RWPE1 (cell line): ENCODE measurements around the gene PLEKHN1.
A peak's percentile ranks its signal among the peaks of the same experiment; 100 is the strongest.

Source experiments
- CTCF ChIA-PET: fragments of 350-600 bp; sonication (Branson Sonifier 250); formaldehyde crosslinking; extraction: SDS; loops from one replicate; lab custom pipeline; 2021; lab: Yijun Ruan, JAX
- POLR2A ChIA-PET: fragments of 400-600 bp; formaldehyde crosslinking; extraction: SDS; loops from one replicate; lab custom pipeline; 2020; ENCODE audit warnings: antibody characterized with exemption; ENCODE audit not compliant: low non-redundant PET; lab: Yijun Ruan, JAX
- DNase-seq: peaks from one replicate; pipeline ENCODE4 v3.0.0; 2012; ENCODE audit warnings: low spot score
- H3K27ac ChIP-seq: fragments of 450-650 bp; 2 replicates; pipeline ENCODE4 v1.5.1; 2017
- TF ChIP-seq, protein P1 (sequence below): fragments of 450-650 bp; conservative IDR thresholded peaks from 2 replicates; pipeline ENCODE4 v1.5.1; 2017; ENCODE audit warnings: low read depth, mild to moderate bottlenecking

Gene PLEKHN1

DNA sequence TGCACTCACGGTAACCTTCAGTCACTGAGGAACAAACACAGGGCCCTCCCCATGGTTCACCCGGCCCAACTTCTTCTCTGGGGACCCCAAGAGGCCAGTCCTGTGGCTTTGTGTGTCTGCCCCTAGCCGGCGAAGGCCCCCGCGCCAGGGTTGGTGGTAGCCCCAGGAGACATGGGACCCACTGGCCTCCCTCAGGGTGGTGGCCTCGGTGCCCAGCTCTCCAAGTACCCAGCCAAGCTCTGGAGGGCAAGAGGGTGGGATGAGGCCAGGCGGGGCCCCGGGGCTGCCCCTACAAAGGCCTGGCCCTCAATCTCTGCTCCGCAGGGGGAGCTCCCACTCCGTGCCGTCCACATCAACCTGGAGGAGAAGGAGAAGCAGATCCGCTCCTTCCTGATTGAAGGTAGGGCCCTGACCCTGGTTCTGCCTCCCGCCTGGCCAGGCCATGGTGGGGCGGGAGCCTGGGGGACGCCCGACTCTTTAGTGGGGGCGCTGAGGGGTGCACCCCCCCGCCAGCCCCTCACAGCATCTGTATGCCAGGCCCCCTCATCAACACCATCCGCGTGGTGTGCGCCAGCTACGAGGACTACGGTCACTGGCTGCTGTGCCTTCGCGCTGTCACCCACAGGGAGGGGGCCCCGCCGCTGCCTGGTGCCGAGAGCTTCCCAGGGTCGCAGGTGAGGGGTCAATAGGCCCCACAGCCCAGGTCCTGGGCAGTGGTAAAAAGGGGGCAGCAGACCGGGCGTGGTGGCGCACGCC lies 5.6 kb downstream of the PLEKHN1 start:
- CTCF ChIA-PET = interaction anchor here (0.9 kb wide), 1 partner anchor 30 kb away, joined by 4 read pairs; no protein-coding TSS in a partner anchor

DNA sequence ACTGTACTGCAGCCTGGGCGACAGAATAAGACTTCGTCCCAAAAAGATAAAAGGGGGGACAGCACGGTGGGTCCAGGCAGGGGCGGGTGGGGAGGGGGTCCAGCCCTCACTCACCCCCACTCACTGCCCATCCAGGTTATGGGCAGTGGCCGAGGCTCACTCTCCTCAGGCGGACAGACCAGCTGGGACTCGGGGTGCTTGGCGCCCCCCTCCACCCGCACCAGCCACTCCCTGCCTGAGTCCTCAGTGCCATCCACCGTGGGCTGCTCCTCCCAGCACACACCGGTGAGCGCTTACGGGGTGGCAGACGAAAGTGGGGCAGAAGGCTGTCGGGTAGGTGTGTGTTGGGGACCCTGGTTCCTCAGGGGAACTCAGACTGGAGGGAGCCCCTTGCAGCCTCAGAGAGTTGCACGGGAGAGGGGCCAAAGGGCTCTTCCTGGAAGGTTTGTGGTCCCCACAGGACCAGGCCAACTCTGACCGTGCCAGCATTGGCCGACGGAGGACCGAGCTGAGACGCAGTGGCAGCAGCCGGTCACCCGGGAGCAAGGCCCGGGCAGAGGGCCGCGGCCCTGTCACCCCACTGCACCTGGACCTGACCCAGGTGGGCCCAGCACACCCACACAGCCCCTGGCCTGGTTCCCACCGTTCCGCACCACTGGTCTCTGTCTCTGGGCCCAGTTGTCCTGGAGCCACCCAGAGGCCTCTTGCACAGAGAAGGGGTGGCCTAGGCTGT lies 6.6 kb downstream of the PLEKHN1 start:
- no peak for DNase-seq
- ChIA-PET CTCF (no interaction called here), POLR2A (no interaction called here)
- H3K27ac ChIP-seq = no peak overlapping the region
- TF ChIP-seq, protein P1, sequence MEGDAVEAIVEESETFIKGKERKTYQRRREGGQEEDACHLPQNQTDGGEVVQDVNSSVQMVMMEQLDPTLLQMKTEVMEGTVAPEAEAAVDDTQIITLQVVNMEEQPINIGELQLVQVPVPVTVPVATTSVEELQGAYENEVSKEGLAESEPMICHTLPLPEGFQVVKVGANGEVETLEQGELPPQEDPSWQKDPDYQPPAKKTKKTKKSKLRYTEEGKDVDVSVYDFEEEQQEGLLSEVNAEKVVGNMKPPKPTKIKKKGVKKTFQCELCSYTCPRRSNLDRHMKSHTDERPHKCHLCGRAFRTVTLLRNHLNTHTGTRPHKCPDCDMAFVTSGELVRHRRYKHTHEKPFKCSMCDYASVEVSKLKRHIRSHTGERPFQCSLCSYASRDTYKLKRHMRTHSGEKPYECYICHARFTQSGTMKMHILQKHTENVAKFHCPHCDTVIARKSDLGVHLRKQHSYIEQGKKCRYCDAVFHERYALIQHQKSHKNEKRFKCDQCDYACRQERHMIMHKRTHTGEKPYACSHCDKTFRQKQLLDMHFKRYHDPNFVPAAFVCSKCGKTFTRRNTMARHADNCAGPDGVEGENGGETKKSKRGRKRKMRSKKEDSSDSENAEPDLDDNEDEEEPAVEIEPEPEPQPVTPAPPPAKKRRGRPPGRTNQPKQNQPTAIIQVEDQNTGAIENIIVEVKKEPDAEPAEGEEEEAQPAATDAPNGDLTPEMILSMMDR = no peak

More for the DNA sequence above, 5.6 kb downstream of the PLEKHN1 start:
- DNase-seq = no peak
- H3K27ac ChIP-seq = no peak overlapping the region
- TF ChIP-seq, protein P1 = no peak
- POLR2A ChIA-PET = no interaction called here

DNA sequence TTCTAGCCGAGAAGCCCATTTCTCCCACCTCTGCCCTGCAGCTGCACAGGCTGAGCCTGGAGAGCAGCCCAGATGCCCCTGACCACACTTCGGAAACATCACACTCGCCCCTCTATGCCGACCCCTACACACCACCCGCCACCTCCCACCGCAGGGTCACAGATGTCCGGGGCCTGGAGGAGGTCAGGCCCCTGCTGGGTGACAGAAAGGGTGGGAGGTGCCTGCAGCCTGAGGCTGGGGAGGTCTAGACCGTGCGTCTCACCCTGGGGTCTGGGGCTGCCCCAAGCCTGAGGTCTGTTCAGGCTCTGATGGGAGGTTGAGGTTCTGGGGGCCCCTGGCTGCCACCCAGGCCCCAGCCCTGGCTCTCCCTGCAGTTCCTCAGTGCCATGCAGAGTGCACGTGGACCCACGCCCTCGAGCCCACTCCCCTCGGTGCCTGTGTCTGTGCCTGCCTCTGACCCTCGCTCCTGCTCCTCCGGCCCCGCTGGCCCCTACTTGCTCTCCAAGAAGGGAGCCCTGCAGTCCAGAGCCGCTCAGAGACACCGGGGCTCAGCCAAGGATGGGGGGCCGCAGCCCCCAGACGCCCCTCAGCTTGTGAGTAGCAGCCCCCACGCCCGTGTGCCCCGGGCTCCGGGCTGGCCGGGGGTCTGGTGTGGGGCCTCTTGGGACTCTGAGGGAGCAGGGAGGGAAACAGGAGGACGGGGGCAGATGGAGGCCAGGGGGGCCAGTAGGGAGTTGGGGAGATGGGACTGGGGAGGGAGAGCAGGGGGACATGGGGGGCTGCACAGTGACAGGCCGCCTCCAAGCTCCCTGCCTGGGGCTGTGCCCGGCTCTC lies 7.4 kb downstream of the PLEKHN1 start:
- CTCF ChIA-PET = no interaction called here

DNA sequence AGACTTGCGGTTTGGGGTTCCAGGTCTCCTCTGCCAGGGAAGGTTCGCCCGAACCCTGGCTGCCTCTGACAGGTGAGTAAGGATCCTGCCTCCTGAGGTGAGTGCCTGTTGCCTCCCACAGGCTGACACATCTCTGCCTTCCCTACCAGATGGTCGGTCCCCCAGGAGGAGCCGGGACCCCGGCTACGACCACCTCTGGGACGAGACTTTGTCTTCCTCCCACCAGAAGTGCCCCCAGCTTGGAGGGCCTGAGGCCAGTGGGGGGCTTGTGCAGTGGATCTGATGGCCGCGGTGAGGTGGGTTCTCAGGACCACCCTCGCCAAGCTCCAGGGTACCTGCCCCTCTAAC lies 8.0 kb downstream of the PLEKHN1 start:
- CTCF ChIA-PET = no interaction called here
- TF ChIP-seq, protein P1 = no peak
- no peak overlapping the region for H3K27ac ChIP-seq
- no peak for DNase-seq
- POLR2A ChIA-PET = no interaction called here

More for the DNA sequence above, 7.4 kb downstream of the PLEKHN1 start:
- POLR2A ChIA-PET = no interaction called here
- no peak for DNase-seq
- H3K27ac ChIP-seq = no peak overlapping the region
- TF ChIP-seq, protein P1 = no peak

DNA sequence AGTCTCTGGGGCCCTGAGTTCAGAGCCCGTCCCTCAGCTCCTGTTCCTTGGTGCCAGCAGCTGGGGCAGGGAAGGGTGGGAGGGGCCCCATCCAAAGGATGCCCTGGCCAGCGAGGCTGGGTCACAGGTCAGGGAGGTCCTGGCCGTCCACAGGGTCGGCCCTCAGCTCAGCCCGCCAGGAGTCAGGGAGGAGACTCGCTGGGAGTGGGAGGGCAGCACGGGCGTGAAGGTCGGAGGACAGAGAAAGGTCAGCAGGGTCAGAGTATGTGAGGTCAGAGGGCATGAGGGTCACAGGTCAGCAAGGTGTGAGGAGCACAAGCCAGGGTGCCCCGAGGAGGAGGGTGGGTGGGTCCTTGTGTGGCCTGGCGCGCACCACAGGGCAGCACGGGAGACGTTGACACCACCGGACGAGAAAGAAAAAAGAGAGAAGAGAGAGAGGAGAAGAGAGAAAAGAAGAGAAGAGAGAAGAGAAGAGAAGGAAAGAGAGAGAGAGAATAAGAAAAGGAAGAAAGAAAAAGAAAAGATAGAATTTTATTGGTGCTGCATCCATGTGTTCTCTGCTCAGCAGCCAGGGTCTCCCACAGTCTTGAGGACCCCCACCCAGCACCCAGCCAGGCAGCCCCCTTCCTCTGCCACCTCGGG lies 8.5 kb downstream of the PLEKHN1 start:
- TF ChIP-seq, protein P1 = no peak
- no peak overlapping the region for H3K27ac ChIP-seq
- ChIA-PET POLR2A (no interaction called here), CTCF (interaction anchor here (1.3 to 1.8 kb wide), 2 partner anchors 69 to 105 kb away, joined by 5 to 9 read pairs; no protein-coding TSS in a partner anchor)
- DNase-seq = no peak

DNA sequence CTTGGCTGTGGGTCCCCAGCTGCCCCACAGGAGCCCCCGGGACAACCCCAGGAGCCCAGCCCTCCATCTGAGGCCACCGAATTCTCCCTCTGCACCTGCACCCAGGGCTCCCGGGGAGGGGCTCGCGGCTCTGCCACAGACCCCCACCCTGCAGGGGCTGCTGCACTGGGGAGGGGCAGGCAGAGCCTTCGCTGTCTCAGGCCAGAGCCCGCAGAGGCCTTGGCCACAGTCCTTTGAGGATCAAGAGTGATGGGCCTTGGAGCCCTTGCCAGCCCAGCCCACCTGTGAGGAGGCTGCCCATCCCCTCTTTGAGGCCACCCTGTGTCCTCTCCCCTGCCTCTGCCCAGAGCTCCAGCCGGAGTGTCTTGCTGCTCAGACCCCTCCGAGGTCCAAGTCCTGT lies 9.1 kb downstream of the PLEKHN1 start:
- no peak for DNase-seq
- CTCF ChIA-PET = interaction anchor here (1.0 to 1.8 kb wide), 3 partner anchors 14 to 106 kb away, joined by 3 to 9 read pairs (median 5); no protein-coding TSS in a partner anchor
- TF ChIP-seq, protein P1 = no peak
- POLR2A ChIA-PET = no interaction called here
- peak overlapping the region; percentile 81 for H3K27ac ChIP-seq
